Adipocyte (in vitro differentiated cells): Measurements from ENCODE around the gene GPATCH8.
A peak's percentile ranks its signal among the peaks of the same experiment; 100 is the strongest.

Source experiments
- DNase-seq: peaks from one replicate; pipeline ENCODE4 v3.0.0-alpha.2; 2015; ENCODE audit warnings: low read depth
- H3K27me3 ChIP-seq: replicated peaks from 2 replicates; pipeline ENCODE4 v1.7.0; 2013; ENCODE audit warnings: mild to moderate bottlenecking, low read length, moderate library complexity; ENCODE audit not compliant: control insufficient read depth, insufficient read depth
- H3K36me3 ChIP-seq: 2 replicates; pipeline ENCODE4 v1.7.0; 2013; ENCODE audit warnings: low read length, mild to moderate bottlenecking, moderate library complexity; ENCODE audit not compliant: control insufficient read depth, insufficient read depth, severe bottlenecking
- H3K4me1 ChIP-seq: 2 replicates; pipeline ENCODE4 v1.7.0; 2013; ENCODE audit warnings: mild to moderate bottlenecking, low read length, moderate library complexity; ENCODE audit not compliant: control insufficient read depth, insufficient read depth
- H3K4me3 ChIP-seq: 2 replicates; pipeline ENCODE4 v1.7.0; 2013; ENCODE audit warnings: mild to moderate bottlenecking, low read length, moderate library complexity
- H3K9ac ChIP-seq: 2 replicates; pipeline ENCODE4 v1.7.0; 2013; ENCODE audit warnings: mild to moderate bottlenecking, low read length, moderate library complexity
- H3K9me3 ChIP-seq: 2 replicates; pipeline ENCODE4 v1.7.0; 2013; ENCODE audit warnings: mild to moderate bottlenecking, low read length, moderate library complexity; ENCODE audit not compliant: control insufficient read depth

The GPATCH8 gene

GRCh38 chr17:44389723-44390202, 113.4 kb downstream of the GPATCH8 start:
- Histone ChIP-seq H3K4me1 (no peaks in the 10 kb centered on the region), H3K9ac (no peak overlapping the region), H3K36me3 (no peaks in the 10 kb centered on the region), H3K27me3 (peaks cover 3% of the 10 kb centered on the region), H3K4me3 (no peak overlapping the region), H3K9me3 (no peaks in the 10 kb centered on the region)
- no peak for DNase-seq

DNA sequence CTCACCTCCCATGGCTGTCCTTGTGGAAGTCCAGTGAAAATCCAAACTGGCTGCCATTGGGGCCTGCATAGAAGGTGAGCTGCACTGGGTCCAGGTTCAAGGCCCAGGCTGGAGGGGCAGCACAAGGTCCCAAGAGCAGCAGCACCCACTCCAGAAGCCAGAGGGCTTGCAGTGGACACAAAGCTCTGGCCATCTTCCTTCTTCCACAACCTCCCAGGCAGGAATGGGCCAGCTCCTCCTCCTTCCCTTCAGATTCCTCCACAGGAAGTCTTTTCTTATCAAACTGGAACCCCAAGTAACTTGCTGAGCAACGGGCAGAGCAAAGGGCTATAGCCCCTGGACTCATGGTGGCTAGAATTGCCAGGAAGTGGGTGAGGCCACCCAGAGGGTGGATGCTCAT, 113.9 kb downstream of the GPATCH8 start, which contains the start of gene ITGA2B:
ITGA2B (minus strand) TSS at position 369 of the 400 bp plus-strand sequence; CDS start at position 193, 176 bp downstream.
- H3K36me3 ChIP-seq: no peaks in the 10 kb centered on the region

GRCh38 chr17:44387804-44388203, 115.4 kb downstream of the GPATCH8 start:
- H3K9me3 ChIP-seq: no peaks in the 10 kb centered on the region
- no peaks in the 10 kb centered on the region for H3K4me1 ChIP-seq
- no peaks in the 10 kb centered on the region for H3K36me3 ChIP-seq
- no peak overlapping the region for H3K9ac ChIP-seq
- no peak for DNase-seq
- H3K27me3 ChIP-seq: peaks cover 20% of the 10 kb centered on the region
- no peak overlapping the region for H3K4me3 ChIP-seq

More for the DNA sequence above, 113.9 kb downstream of the GPATCH8 start, which contains the start of gene ITGA2B:
- DNase-seq: no peak
- Histone ChIP-seq H3K9me3 (no peaks in the 10 kb centered on the region), H3K4me3 (no peak within 1 kb of the TSS), H3K9ac (no peak within 1 kb of the TSS), H3K4me1 (no peaks in the 10 kb centered on the region), H3K27me3 (peaks cover 8% of the 10 kb centered on the region)

DNA sequence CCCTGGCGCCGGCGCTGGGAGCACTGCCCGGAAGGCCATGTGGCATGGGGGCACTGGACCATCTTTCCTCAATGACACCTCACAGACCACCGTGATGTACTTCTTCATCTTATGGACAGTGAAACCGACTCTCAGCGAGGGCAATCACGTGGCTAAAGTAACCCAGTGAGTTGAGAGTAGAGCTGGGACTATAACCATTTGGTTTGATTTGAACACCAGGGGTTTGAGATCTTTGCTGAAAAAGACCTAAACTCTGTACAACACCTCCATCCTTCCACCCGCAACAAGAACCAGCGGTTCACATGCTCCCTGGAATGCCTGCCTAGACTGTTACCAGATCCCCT, 117.1 kb downstream of the GPATCH8 start:
- Histone ChIP-seq H3K9ac (no peak overlapping the region), H3K9me3 (no peaks in the 10 kb centered on the region), H3K27me3 (peaks cover 22% of the 10 kb centered on the region), H3K4me1 (no peaks in the 10 kb centered on the region), H3K4me3 (no peak overlapping the region), H3K36me3 (no peaks in the 10 kb centered on the region)
- no peak for DNase-seq

- Histone ChIP-seq H3K36me3 (no peaks in the 10 kb centered on the region), H3K4me3 (peak overlapping the region; percentile 76), H3K9ac (peak overlapping the region; percentile 70), H3K27me3 (peaks cover 25% of the 10 kb centered on the region), H3K9me3 (no peaks in the 10 kb centered on the region), H3K4me1 (no peaks in the 10 kb centered on the region)
- peak; percentile 88 for DNase-seq
Measured at GRCh38 chr17:44385287-44386181, 117.7 kb downstream of the GPATCH8 start.

DNA sequence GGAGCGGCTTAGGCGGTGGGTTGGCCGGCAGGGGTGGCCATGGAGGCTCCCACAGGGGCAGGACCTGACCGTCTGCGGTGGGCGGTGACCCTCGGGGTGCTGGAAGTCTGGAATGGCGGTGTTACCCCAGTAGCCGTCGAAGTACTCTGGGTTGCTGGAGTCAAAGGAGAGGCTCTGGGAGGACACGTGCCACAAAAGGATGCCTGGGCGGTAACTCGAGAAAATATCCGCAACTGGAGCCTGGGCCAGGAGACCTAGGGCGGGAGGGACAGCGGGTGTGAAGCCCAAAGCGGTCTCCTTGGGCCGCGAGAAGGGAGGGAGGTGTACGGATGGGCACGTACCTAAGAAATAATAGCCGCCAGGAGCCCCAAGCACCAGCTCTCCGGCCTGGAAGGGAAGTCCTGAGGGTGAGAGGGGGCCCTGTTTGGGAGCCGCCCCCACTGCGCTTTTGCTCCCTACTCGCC, 118.4 kb downstream of the GPATCH8 start:
- Histone ChIP-seq H3K9me3 (no peaks in the 10 kb centered on the region), H3K27me3 (peaks cover 32% of the 10 kb centered on the region), H3K4me1 (no peaks in the 10 kb centered on the region), H3K36me3 (no peaks in the 10 kb centered on the region), H3K4me3 (peak overlapping the region; percentile 76), H3K9ac (no peak overlapping the region)
- no peak for DNase-seq

GRCh38 chr17:44384281-44384822, 118.9 kb downstream of the GPATCH8 start:
- Histone ChIP-seq H3K4me1 (no peaks in the 10 kb centered on the region), H3K27me3 (peaks cover 35% of the 10 kb centered on the region), H3K9me3 (no peaks in the 10 kb centered on the region), H3K4me3 (no peak overlapping the region), H3K36me3 (no peaks in the 10 kb centered on the region), H3K9ac (no peak overlapping the region)
- no peak for DNase-seq

DNA sequence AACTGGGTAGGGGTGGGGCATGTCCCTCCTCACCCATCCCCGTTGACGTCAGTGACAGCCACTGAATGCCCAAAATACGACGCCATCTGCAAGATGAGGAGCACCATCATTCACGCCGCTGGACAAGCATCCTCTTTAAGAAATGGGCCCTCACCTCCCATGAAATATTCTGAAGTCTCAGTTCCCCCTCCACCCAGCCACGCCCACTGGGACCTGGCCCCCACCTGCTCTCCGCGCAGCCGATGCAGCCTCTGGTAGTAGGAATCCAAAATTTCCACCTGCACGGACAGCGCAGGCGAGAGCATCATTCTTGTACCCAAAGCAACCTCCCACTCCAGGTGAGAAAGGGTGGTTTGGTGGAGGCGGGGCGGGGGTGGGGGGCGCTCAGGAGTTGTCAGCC, 119.3 kb downstream of the GPATCH8 start:
- no peak overlapping the region for H3K9ac ChIP-seq
- no peak overlapping the region for H3K4me3 ChIP-seq
- H3K4me1 ChIP-seq: no peaks in the 10 kb centered on the region
- no peaks in the 10 kb centered on the region for H3K36me3 ChIP-seq
- H3K27me3 ChIP-seq: peaks cover 35% of the 10 kb centered on the region
- DNase-seq: no peak
- no peaks in the 10 kb centered on the region for H3K9me3 ChIP-seq

DNA sequence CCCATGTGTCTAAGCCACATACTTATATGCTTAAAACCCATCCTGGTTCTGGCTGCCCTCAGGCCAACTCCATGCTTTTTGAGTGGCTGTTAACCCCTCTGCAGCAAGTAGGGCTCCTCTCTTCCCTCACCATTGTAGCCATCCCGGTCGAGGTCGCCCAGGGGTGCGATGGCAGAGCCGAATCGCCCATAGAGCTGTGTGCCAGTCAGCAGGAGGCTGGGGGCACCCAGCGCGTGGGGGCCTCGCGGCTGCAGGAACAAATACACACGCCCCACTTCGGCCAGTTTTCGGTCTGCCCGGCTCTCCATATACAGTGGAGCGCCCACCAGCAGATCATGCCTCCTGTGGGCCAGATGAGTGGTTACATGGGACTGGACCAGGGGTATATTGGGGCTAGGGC, 119.8 kb downstream of the GPATCH8 start:
- no peaks in the 10 kb centered on the region for H3K9me3 ChIP-seq
- DNase-seq: no peak
- peaks cover 38% of the 10 kb centered on the region for H3K27me3 ChIP-seq
- H3K4me1 ChIP-seq: no peaks in the 10 kb centered on the region
- H3K9ac ChIP-seq: no peak overlapping the region
- no peak overlapping the region for H3K4me3 ChIP-seq
- no peaks in the 10 kb centered on the region for H3K36me3 ChIP-seq

DNA sequence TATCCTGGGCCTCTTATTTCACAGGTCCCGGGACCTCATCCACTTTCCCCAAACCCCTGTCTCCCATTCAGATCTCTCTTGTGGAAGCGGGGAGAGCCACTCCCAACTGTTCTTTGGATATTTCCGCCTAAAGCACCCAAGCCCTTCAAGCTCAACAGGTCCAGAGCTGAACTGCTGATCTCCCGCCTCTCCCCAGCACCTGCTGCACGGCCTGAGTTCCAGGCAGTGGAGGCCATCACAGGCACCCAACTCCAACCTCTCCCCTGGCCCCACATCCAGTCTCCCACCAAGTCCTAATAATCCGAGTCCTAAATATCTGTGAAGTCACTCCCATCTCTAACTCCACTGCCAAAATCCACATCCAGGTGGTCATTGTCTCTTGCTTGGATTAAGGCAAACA, 120.3 kb downstream of the GPATCH8 start:
- H3K4me1 ChIP-seq: no peaks in the 10 kb centered on the region
- DNase-seq: no peak
- H3K9ac ChIP-seq: no peak overlapping the region
- H3K36me3 ChIP-seq: no peaks in the 10 kb centered on the region
- H3K4me3 ChIP-seq: no peak overlapping the region
- no peaks in the 10 kb centered on the region for H3K9me3 ChIP-seq
- H3K27me3 ChIP-seq: peaks cover 39% of the 10 kb centered on the region

- H3K27me3 ChIP-seq: peaks cover 39% of the 10 kb centered on the region
- H3K36me3 ChIP-seq: no peaks in the 10 kb centered on the region
- no peaks in the 10 kb centered on the region for H3K4me1 ChIP-seq
- H3K9me3 ChIP-seq: no peaks in the 10 kb centered on the region
- DNase-seq: no peak
- H3K4me3 ChIP-seq: no peak overlapping the region
- H3K9ac ChIP-seq: no peak overlapping the region
Measured at GRCh38 chr17:44381810-44382305, 121.3 kb downstream of the GPATCH8 start.
